T-helper 9 cell (primary cell): Measurements from ENCODE around the gene COX8A.

Source experiments
- DNase-seq: peaks from one replicate; pipeline ENCODE4 v3.0.0-alpha.2; 2020

The COX8A gene

DNA sequence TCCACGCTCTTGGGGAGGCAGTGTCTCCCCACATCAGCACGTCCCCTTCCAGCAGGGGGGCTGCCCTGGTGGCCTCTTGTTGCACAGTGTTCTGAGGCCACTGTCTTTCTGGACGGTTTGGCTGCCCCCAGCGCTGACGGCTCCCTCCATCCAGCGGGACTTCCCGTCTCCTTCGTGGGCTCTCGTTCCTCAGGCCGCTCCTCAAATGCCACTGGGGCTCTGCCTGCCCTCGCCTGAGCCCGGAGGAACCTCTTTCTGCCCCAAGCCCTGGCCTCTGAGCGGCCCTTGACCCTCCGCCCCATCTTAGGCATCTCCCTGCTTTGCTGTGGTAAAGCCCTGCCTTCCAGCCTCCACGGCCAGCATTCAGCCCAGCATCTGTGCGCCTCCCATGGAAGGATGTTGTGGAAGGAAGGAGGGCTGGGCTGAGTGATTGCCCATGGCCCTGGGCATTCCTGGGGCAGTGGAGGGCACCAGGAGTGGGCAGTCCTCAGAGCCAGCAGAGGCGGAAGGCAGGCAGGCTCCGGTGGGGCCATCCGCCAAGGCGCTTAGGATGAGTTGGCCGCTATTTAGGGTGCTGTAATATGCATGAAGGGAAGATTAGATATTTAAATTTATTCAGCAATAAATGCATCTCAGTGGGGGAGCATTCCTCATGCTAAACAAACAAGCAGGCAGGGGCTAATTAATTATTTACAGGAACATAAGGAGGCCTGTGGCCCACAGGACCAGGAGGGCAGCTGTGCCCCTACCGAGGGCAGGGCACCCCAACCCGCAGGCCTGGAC lies 29.6 kb downstream of the COX8A start:
- no peak for DNase-seq

DNA sequence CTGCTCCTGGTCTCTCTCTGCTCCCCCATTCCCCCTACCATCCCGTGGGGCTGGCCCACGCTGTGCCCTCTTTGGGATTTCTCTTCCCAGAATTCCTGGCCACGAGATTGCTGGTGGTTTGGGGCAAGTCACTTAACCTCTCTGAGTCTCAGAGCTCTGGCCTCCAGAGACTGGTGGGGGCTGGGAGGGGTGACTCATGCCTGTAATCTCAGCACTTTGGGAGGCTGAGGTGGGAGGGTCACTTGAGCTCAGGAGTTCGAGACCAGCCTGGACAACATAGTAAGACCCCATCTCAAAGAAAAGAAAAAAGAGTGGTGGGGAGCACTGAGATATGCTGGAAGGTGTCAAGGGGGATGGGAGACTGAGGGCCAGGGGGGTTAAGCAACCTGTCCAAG lies 30.2 kb downstream of the COX8A start:
- no peak for DNase-seq

DNA sequence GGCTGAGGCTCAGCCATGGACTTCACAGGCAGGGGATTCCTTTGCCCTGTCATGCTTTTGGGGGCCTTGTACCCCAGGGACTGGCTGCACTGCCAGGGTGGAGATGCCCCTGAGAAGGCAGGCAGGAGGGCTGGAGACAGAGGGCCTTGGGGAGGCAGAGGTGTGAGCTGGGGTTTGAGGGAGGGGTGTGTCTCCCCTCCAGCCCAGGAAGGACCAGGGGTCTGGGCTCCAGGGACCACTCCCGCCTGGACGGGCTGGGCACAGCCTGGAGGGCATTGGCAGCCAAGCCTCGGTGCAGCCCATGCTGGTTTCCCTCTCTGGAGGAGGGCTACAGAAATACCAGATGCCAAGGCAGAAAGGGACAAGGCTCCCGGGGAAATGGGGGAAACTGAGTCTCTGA lies 31.3 kb downstream of the COX8A start:
- DNase-seq = no peak

DNA sequence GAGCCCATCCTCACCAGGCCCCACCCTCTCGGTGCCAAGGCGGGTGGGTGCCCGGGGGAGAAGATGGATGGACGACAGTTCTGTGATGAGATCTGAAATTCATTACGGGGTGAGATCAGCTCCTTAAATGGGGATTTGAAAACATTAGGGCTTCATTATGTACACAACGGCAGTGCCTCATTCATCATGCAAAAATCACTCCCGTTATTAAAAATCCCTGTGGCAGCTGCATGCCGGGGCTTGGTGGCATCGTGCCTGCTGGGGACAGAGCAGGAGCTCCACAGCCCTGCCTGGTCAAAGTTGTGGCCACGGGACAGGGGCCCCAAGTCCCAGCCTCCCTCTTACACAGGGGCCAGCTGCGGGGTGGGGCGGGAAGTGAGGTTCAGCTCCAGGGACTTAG lies 32.0 kb downstream of the COX8A start:
- no peak for DNase-seq

DNA sequence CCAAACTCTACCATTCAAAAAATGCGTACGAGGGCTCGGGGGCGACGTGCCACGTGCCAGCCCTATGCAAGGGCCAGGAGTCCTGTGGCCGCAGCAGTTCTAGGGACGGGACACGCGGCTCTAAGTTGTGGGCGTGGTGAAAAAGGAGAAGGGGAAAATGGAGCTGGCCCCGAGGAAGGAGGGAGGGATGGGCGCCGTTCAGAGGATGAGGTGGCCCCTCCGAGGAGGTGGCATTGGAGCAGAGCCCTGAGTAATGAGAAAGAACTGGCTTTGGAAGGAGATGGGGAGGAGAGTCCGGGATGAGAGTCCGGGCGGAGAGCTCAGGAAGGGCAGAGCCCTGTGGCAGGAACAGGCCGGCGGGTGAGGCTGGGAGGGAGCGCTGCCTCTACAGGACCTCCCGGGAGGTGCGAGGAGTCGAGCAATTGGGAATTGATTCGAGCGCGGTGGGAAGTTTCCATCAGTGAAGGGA lies 32.8 kb downstream of the COX8A start:
- DNase-seq = no peak

DNA sequence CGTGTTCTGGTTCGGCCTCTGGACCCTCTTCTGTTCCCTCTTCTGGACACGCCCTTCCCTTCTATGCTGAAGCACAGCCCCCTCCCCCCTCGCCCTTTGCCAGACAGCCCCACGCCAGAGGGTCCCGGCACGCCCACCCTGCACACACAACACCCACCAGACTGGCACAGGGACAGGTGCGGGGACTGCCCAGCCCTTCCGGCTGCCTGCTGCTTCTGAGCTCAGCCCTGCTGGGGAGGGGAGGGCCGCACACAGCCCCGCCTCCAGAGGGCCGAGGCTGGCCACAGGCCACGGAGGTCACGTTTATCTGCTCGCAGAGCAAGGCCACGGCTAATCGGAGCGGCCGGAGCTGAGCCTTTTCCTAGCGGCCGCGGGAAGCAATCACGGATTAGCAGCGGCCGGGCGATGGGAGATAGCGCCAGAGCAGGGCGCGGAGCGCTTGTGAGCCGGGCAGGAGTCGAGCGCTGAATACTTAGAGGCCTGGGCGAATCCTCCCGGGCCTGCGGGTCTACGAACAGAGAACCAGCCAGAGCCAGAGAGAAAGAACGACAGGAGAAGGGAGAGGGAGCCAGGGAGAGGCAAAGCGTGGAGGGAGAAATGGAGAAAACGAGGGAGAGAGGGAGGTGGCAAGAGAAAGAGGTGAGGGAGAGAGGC lies 33.3 kb downstream of the COX8A start:
- DNase-seq = no peak

DNA sequence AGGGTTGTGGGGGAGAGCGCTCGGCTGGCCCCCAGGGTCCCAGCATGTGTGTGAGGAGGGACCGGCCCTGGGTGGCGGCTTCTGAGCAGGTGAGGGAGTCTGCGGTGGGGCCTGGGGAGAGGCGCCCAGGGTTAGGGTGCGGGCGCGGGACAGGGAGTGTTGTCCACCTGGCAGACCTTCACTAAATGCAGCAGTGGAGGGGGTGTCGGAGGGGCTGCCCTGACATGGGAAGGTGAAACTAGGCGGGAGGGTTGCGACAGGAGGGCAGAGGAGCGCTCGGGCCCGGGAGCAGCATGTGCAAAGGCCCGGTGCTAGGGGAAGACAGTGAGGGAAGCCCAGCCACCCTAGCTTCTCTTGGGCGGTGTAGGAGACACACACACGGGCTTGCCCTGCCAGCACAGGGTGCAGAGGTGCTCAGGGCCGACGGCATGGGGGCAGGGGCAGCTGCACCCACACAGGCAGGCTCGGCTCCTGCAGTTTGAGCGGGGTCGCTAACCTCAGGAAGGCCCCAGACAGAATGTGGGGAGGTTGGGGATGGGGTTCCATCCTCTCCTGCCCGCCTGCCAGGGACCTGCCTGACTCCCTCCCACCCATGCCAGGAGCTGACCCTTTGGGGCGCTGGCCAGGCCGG lies 34.0 kb downstream of the COX8A start:
- DNase-seq = no peak

DNA sequence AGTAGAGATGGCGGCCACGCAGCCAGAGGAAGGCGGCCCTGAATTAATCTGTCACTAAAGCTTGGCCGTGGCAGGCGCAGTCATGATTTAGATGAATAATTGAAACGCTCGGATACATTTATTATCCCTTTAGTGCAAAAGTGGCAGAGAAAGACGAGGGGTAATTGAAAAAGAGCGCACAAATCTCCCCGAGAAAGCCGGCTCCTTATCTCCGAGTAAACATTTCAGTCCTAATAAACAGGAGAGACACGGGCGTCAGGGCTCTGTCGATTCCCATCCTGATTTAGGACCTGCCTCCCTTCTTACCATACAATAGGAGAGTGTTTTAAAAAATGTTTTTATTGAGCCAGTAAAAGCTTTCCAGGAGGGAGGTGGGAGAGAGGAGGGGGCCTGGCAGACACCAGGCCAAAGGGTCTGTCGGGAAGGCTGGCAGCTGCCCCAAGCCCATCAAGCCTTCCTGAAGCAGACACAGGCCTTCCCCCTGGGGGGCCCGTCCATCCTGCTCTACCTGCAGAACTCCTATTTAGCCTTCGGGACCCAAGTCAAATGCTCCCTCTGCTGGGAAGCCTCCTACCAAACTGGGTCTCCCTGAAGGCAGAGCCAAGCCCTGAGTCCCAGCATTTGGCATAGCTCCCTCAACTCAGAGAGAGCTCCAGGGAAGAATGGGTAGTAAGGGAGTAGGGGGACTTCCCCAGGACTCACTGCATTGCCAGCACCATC lies 34.7 kb downstream of the COX8A start:
- no peak for DNase-seq

DNA sequence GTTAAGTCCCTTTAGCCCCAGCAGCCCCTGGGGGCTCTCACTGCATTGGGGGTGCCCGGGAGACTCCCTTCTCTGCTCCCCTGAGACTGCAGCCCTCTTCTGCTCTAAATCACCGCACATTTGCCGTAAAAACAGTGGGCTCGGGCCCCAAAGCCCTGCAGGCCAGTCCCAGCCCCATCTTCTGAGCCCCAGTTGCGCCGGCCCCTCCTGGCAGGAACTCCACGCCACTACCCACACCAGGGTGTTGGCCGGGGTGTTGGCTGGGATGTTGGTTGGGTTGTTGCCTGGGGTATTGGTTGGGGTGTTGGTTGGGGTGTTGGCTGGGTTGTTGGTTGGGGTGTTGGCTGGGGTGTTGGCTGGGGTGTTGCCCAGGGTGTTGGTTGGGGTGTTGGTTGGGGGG lies 35.3 kb downstream of the COX8A start:
- no peak for DNase-seq

DNA sequence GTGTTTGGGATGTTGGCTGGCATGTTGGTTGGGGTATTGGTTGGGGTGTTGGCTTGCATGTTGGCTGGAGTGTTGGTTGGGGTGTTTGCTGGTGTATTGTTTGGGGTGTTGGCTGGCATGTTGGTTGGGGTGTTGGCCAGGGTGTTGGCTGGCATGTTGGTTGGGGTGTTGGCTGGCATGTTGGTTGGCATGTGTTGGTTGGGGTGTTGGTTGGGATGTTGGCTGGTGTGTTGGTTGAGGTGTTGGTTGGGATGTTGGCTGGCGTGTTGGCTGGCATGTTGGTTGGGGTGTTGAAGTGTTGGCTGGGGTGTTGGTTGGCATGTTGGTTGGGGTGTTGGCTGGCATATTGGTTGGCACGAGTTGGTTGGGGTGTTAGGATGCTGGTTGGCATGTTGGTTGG lies 36.4 kb downstream of the COX8A start:
- DNase-seq = no peak

DNA sequence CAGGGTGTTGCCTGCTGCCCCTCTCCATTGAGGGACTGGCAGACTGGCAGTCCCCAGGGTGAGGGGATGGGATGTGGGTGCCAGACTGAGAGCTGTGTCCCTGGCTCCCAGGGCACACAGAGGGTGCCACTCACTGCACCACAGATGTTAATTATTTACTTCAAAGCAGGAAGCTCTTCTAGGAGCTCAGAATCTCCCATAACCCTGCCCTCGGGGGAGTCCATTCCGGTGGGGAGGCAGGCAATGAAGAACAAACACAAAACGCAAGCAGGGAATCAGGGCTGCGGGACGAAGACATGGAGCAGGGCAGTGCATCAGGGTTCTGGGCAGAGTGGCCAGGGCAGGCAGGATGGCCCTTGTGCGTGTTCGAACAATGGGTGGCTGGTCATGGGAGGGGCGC lies 37.0 kb downstream of the COX8A start:
- no peak for DNase-seq

DNA sequence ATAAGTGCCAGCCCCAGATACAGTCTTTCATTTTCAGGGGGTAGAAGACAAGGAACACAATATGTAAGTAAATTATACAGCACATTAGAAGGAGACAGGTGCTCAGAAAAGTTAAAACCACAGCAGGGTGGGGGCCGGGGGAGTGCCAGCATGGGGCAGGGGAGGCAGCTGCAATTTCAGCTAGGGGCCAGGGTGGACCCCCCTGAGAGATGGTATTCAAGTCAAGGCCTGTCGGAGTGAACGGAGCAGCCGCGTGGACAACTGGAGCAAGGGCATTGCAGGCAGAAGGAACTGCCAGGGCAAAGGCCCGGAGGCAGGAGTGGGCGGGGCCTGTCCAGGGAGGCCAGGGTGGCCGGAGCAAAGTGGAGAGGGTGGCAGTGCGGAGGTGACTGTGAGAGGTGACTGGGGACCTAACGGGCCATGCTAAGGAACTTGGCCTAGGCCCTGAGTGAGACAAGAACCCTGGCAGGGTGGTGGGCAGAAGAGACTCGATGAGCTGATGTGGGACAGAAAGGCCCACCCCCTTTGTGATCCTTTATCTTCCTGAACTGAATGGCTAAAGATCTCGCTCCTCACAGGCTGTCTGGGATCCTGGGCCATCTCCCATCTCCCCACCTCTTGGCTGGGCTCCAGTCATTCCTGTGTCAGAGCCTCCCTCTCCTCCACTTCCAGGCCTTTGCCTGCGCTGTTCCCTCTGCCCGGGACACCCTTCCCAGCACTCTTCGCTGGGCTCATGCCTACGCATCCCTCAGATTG lies 38.9 kb downstream of the COX8A start:
- DNase-seq = no peak

DNA sequence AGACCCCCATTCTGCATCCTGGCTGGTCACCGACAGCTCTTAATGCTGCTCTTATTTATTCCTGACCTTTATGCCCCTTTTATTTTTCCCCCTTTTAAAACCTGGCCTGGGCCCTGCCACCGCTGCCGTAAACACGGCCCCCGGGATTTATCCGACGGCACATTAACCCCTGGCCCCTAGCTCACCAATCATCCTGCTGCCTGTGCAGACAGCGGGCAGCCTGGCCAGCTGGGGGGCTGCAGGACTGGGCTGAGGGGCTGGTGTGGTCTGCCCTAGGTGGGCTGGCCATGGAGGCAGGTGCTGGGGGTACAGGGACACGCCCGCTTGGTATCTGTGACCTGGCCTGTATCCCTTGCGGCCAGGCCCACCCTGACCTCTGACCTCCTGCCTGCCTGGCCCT lies 39.9 kb downstream of the COX8A start:
- DNase-seq = no peak

DNA sequence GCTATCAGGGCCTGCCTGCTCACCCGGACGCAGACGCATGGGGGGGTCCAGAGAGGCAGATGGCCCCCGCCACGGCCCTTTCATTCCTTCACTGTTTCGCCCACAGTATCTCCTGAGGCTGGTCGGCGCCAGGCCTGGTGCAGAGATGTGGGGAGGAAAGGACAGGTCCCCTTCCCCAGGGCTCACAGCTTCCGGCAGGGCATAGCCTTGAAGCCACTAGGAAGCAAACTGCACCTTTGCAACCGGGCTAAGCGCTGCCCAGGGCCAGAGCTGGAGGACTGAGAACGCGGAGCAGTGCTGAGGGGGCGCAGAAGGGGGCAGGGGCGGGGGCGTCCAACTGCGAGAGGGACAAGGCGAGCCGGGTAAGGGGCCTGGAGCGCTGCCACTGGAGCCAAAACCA lies 41.1 kb downstream of the COX8A start:
- no peak for DNase-seq

DNA sequence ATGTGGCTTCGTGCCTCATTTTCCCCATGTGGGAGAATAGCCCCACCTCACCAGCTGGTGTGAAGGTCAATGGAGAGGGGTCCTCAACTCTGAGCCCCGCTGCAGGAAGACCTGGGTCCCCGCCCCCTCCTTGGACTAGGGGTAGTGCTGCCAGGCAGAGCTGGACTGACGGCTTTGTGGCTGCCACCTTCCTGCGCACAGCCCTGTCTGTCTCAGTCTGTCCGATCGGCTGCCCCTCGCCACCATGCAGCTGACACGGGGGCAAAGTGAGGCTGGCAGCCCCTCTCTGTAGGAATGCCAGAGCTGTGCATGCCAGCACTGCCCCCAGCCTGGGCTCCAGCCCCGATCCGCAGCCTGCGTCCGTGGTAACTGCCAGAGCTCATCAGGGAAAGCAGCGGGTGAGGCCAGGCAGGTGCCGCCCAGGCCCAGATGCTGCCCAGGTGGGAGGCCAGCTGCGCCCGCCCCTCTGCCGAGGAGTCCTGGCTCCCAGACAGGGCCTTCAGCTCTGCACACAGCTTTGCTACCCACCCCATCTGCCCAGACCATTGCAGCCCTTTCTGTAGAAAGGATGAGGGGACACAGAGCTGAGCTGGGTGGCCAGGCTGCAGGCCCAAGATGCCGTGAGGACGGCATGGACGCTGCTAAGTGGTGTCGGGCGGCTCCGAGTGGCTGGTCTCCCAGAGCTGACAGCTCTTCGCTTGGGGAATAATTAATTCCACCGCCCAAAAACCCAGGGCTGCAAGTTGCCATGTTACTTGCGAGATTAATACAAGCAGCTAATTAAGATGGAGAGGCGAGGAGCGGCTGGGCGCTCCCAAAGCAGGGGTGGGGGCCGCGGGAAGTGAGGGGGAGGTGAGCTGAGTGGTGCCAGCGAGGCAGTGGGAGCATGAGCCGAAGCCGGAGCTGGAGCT lies 41.8 kb downstream of the COX8A start:
- DNase-seq = no peak

DNA sequence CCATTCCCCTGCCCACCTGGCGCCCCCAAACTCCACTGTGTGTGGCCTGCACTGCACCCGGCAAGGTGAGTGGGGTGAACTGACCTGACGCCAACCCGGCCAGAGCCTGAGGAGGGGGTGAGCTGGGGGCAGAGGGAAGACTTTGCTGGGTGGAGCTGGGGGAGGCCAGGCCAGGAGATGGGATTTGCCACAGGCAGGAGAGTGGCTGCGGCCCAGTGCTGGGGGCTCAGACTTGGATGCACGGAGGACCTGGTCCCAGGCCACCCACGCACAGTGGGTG lies 43.5 kb downstream of the COX8A start:
- DNase-seq = no peak

DNA sequence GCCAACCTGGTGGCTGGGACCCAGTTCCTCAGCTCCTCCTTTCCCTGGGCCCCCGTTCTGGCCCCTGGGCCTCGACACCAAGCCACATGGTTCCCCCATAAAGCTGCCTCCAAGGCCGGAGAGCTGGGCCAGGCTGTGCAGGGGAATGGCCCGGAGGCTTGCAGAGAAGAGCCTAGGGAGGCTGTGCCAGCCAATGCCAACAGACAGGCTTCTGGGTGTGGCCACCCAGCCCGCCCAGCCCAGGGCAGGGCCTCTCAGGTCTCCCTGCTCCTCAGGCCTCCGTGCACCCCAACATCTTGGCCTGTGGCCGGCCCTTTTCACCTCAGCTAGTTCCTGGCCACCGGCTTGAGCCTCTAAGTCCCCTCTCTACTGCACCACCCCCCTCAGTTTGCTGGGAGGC lies 43.9 kb downstream of the COX8A start:
- no peak for DNase-seq

DNA sequence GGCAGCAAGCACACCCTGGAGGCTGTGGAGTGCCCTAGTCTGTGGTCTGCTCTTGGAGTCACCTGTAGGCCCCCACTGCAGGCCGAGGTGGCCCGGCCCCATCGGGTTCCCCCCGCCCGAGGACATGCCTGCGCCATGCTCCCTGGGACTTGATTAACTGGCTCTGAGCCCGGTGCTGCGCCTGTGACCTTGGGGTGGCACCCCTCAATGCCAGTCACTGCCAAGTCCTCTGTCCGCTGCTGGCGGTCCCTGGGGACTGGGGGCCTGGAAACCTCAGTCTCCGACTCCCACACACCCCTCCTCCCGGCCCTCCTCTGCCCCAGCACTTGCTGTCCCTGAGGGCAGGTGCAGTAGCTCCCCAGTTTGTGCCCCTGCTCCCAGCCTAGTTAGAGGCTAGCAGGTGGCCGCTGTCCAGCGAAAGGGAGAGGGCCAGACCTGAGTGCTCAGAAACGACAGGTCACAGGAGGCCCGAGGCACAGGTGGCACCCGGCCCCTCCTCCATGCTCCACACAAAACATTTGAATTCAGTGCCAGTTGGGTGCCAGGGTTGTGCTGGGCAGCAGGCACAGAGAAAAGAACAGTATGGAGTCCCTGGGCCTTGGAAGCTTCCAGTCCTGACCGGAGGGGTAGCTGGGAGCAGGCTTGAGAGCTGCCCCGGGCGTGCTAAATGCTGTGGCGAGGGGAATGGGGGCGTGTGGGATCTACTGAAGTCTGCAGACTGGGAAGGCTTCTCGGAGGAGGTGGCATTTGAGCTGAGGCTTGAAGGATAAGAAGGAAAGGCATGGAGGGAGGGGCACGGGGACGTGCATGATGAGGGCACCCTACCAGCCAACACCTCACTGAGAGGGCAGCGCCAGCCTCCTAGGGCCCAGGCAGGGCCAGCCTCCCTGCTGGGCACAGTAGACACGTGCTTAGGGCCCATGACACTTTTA lies 45.0 kb downstream of the COX8A start:
- no peak for DNase-seq

DNA sequence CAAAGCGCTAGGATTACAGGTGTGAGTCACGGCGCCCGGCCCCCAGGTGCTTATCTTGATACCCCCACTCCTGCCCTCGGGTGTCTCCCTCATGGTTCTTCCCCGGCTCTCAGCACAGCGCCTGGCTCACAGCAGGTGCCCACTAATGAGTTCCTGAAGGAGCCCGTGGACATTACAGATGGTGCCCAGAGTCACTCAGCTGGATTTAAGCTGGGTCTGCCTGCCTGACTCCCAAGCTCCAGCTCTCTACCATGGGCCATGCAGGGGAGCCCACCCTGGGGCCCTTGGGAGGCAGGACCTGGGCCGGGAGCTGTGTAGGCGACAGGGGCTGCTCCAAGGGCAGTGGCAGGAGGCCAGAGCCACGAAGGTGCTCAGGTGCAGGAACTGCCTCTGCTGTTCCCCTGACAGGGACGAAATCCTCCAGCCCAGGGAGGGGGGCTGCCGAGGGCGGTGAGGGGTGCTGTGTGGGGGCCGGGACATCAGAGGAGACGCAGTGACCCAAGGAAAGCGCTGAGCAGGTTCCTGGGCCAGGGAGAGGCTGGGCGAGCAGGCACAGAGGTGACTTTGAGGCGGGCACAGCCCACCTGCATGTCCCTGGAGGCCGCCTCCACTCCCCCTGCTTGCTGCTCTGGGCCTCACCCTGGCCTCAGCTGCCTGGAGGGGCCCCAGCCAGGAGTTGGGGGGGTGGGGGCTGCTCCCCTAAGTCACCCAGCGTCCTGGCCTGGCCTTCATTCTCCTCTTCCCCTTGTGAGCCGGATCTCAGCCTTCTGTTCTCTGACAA lies 46.7 kb downstream of the COX8A start:
- DNase-seq = no peak

DNA sequence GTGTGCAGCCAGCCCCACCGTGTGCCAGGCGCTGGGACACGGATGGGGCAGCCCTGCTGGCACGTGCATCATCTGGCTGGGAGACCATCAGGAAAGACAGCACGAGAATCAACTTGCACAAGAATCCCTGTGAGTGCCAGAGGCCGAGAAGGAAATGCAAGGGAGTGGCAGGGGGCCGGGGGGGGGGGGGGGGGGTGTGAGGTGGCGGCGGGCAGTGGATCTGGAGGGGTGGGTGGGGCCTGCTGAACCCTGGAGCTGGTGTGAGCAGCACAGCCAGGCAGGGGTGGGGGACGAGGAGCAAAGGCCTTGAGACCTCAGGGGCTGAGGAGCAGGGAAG lies 47.3 kb downstream of the COX8A start:
- no peak for DNase-seq
